Thyroid gland (tissue), 4 donors: ENCODE measurements around the gene S100A7. TPM values are rescaled to one million over a fixed set of nuclear protein-coding genes. Genes with fewer than 3 reads are reported as not detected.

ENCODE experiments used
- DNase-seq, 2 donors: peaks; one replicate each; pipeline ENCODE4 v3.0.0-alpha.2; 2019
- H3K27ac ChIP-seq, 3 donors: fragments of 200-600 bp; sonication (generic); 1 replicate in 2 of 3; 2 replicates in 1 of 3; pipeline ENCODE4 v1.5.1; 2016 to 2019; ENCODE audit warnings: mild to moderate bottlenecking in 1 of 3, moderate library complexity in 1 of 3
- H3K27me3 ChIP-seq: fragments of 200-600 bp; sonication (generic); one replicate; pipeline ENCODE4 v1.5.1; 2019
- H3K36me3 ChIP-seq, 2 donors: fragments of 200-600 bp; sonication (generic); one replicate each; pipeline ENCODE4 v1.5.1; 2016 to 2019
- H3K4me1 ChIP-seq, 2 donors: fragments of 200-600 bp; sonication (generic); one replicate each; pipeline ENCODE4 v1.5.1; 2017 to 2019
- H3K4me3 ChIP-seq, 3 donors: fragments of 200-600 bp; sonication (generic); replicated peaks in 1 of 3; 1 replicate in 2 of 3; 2 replicates in 1 of 3; pipeline ENCODE4 v1.5.1; 2016; ENCODE audit warnings: mild to moderate bottlenecking in 1 of 3
- H3K9me3 ChIP-seq: fragments of 200-600 bp; sonication (generic); one replicate; pipeline ENCODE4 v1.5.1; 2017
- CTCF ChIP-seq, 6 experiments: fragments of 200-600 bp in 3 of 6; fragments of 450-650 bp in 3 of 6; sonication (generic) in 3 of 6; IDR thresholded peaks; one replicate each; pipeline ENCODE4 v1.5.1; 2016 to 2019; ENCODE audit warnings: antibody characterized with exemption in 6 of 6, mild to moderate bottlenecking in 2 of 6, inconsistent platforms in 1 of 6, moderate library complexity in 1 of 6
- POLR2A ChIP-seq, 2 donors: fragments of 450-650 bp; IDR thresholded peaks; one replicate each; pipeline ENCODE4 v1.6.1; 2017; ENCODE audit warnings: antibody characterized with exemption in 2 of 2, mild to moderate bottlenecking in 2 of 2, moderate library complexity in 1 of 2
- WGBS, 2 donors: methylation state at CpG; one replicate each; pipeline ENCODE4 v1.1.5; 2017; 5-methylcytosine and 5-hydroxymethylcytosine counted together
- intact Hi-C: fragments of 100-400 bp; cut with DNase I; formaldehyde crosslinking; loops from one replicate; pipeline ENCODE4 v1.15.1; 2023
- total RNA-seq, 4 donors: library from RNA; depleted of rRNA; stranded (reverse); fragments of >200 nt; gene quantifications; one replicate each; pipeline ENCODE4 v1.2.3, GENCODE V29; 2016

S100A7 gene
- total RNA-seq, 4 donors from 2014 or later, result not detected

- TF ChIP-seq CTCF (IDR thresholded peaks at IDR 0.05), result no peak
- no peak for TF ChIP-seq POLR2A (IDR thresholded peaks at IDR 0.05)
- H3K4me1 ChIP-seq, result no peaks in the 10 kb centered on the region
- H3K27me3 ChIP-seq, result no peaks in the 10 kb centered on the region
- DNase-seq, result no peak
- no peak overlapping the region for H3K27ac ChIP-seq
- H3K36me3 ChIP-seq, result no peaks in the 10 kb centered on the region
- no peak overlapping the region for H3K4me3 ChIP-seq
- no peaks in the 10 kb centered on the region for H3K9me3 ChIP-seq
- intact Hi-C loops, result no loop called here
- WGBS, 2 donors, result 82 to 87% methylated on average over 4 of the region's 4 CpGs
Observed at GRCh38 chr1:153476491-153477093, 16.1 kb upstream of the S100A7 start.

- intact Hi-C loops, result no loop called here
- no peaks in the 10 kb centered on the region for H3K4me1 ChIP-seq
- TF ChIP-seq POLR2A (IDR thresholded peaks at IDR 0.05) (no peak), CTCF (IDR thresholded peaks at IDR 0.05) (no peak)
- no peaks in the 10 kb centered on the region for H3K27me3 ChIP-seq
- H3K36me3 ChIP-seq, result no peaks in the 10 kb centered on the region
- H3K4me3 ChIP-seq, result no peak overlapping the region
- H3K27ac ChIP-seq, result no peak overlapping the region
- DNase-seq, result no peak
- 87% methylated on average over 2 of the region's 2 CpGs for WGBS, 2 donors
- no peaks in the 10 kb centered on the region for H3K9me3 ChIP-seq
Observed at GRCh38 chr1:153475282-153475681, 14.8 kb upstream of the S100A7 start.

- no peaks in the 10 kb centered on the region for H3K27me3 ChIP-seq
- no peak overlapping the region for H3K4me3 ChIP-seq
- H3K4me1 ChIP-seq, result no peaks in the 10 kb centered on the region
- DNase-seq, result no peak
- no peaks in the 10 kb centered on the region for H3K9me3 ChIP-seq
- no peak overlapping the region for H3K27ac ChIP-seq
- TF ChIP-seq CTCF (IDR thresholded peaks at IDR 0.05) (no peak), POLR2A (IDR thresholded peaks at IDR 0.05) (no peak)
- WGBS, 2 donors, result 83 to 85% methylated on average over 3 of the region's 3 CpGs
- H3K36me3 ChIP-seq, result no peaks in the 10 kb centered on the region
- intact Hi-C loops, result no loop called here
Observed at GRCh38 chr1:153474347-153474746, 13.9 kb upstream of the S100A7 start.

- H3K4me1 ChIP-seq, result peaks cover 0 to 3% of the 10 kb centered on the region in 2 donors
- DNase-seq, result no peak
- TF ChIP-seq CTCF (IDR thresholded peaks at IDR 0.05) (no peak), POLR2A (IDR thresholded peaks at IDR 0.05) (no peak)
- H3K4me3 ChIP-seq, result no peak overlapping the region
- H3K36me3 ChIP-seq, result no peaks in the 10 kb centered on the region
- no peaks in the 10 kb centered on the region for H3K9me3 ChIP-seq
- intact Hi-C loops, result no loop called here
- peaks cover 4% of the 10 kb centered on the region for H3K27me3 ChIP-seq
- H3K27ac ChIP-seq, result no peak overlapping the region
Observed at GRCh38 chr1:153470707-153471106, 10.3 kb upstream of the S100A7 start.

GRCh38 chr1:153466908-153467307, 6.5 kb upstream of the S100A7 start:
- WGBS, 2 donors, result 62 to 65% methylated on average over 5 of the region's 5 CpGs
- H3K27me3 ChIP-seq, result peaks cover 4% of the 10 kb centered on the region
- peaks cover 0 to 3% of the 10 kb centered on the region in 2 donors for H3K4me1 ChIP-seq
- no peak for TF ChIP-seq CTCF (IDR thresholded peaks at IDR 0.05)
- no peak for TF ChIP-seq POLR2A (IDR thresholded peaks at IDR 0.05)
- no peaks in the 10 kb centered on the region for H3K9me3 ChIP-seq
- no peak for DNase-seq
- no peaks in the 10 kb centered on the region for H3K36me3 ChIP-seq
- H3K4me3 ChIP-seq, result no peak overlapping the region
- no peak overlapping the region for H3K27ac ChIP-seq
- intact Hi-C loops, result no loop called here
